NOMO-1 treated with dmso at 0.1 percent for 144 hours (cell line): ENCODE results near the gene ZNF831.

ENCODE experiments used
- DNase-seq: peaks from one replicate; lab custom pipeline; 2025; ENCODE audit not compliant: unreplicated experiment; lab: John Stamatoyannopoulos, UW

ZNF831 gene

GRCh38 chr20:59139998-59140397 is 23.6 kb upstream of the ZNF831 start:
- DNase-seq, result no peak

- DNase-seq, result no peak
Observed at GRCh38 chr20:59141818-59142581, 21.6 kb upstream of the ZNF831 start.

DNA sequence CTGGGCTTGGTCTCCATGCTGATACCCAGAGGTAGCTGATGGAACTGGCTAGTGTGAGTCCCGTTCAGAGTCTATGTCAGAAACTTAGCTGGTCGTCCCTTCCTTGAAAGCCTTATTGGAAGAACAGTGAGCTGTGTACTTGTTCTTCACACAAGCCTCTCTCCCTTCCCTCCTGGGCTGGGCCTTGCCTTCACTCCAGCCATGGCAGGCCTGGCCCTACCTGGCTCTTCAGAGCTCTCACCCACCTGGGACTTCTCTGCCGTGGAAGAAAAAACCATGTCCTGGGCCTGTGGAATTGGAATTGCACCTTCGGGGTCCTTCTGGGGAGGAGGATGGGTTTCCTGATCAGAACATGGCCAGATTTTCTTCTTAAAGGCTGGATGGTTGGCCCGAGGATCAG is 20.3 kb upstream of the ZNF831 start:
- DNase-seq, result no peak

DNA sequence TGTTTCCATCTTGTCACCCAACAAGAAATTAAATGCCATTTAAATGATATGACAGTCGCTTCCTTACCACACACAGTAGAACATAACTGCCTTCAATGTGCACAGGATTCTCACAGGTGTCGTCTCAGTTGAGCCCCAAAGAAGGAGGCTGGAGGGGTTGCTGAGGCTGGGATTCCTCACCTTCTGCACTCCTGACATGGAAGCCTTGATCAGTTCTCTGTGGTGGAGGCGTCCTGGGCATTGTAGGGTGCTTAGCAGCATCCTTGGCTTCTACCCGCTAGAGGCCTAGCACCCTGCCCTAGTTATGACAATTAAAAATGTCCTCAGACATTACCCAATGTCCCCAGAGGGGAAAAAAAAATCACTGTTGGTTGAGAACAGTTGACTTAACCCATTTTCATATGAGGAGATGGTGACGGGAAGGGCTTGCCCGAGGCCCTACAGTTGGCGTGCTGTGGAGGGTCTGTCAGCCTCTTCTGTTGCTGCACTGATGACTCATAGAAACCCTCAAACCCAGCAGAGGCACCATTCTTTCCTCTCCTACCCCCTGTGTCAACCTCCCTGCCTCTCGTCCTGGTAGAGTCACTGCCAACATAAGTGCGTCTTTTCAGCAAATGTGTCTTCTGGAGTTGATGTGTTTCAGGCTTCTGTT is 19.3 kb upstream of the ZNF831 start:
- DNase-seq, result no peak

DNA sequence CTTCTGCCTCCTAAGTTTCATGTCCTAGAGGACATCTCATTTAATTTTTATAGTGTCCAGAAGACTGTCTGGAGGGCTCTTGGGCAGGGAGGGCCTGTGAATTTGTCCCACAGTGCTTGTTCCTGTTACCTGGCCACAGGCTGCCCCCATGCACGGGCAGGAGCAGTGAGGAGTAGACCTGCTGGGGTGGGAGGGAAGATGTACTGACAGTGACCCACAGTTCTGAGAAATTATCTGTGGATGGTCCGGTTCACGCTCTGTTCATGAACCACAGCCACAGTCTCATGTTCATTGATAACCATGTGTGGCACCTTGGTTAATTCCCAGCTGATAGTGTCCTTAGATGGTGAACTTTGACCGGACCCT is 18.8 kb upstream of the ZNF831 start:
- DNase-seq, result no peak

GRCh38 chr20:59145247-59145923 is 18.2 kb upstream of the ZNF831 start:
- DNase-seq, result no peak

- DNase-seq, result no peak
Observed at GRCh38 chr20:59145924-59146779, 17.5 kb upstream of the ZNF831 start.

DNA sequence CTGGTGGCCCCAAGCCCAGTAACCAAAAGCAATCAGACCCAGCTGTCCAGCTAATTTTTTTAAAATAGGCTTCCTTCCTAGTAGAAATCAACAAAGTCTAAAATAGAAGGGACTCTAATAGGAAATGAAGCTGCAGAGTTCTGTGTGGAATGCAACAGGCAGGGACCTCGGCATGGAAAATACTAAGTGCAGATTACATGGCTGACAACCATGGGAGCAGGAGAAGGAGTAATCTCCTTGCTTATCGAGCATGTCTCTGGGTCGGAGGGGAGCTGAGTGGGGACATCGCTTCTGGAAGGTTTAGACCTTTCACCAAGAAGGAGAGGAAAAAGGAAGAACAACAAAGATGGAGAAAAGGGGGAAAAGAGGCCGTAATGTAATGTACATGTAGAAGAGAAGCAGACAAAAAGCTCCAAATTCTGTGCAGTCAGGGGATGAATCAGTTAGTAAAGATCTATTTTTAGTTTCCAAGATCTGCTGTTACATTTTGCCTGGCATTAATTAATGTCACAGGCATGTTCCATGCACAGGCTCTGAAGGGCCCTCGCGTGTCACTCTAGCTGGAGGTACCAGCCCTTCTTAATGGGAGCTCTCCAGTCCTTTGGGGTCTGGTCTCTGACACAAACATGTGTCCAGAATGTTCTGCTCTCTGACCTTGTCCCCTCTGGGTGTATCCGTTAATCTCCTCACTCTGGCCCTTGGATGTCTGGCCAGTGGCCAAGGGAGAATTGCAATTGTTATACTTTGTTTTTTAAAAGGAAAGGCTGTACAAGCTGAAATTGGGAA is 16.6 kb upstream of the ZNF831 start:
- no peak for DNase-seq

GRCh38 chr20:59147586-59147985 is 16.0 kb upstream of the ZNF831 start:
- no peak for DNase-seq

GRCh38 chr20:59148701-59149493 is 14.7 kb upstream of the ZNF831 start:
- no peak for DNase-seq

GRCh38 chr20:59149678-59150504 is 13.7 kb upstream of the ZNF831 start:
- no peak for DNase-seq

- no peak for DNase-seq
Observed at GRCh38 chr20:59150821-59151251, 12.8 kb upstream of the ZNF831 start.

DNA sequence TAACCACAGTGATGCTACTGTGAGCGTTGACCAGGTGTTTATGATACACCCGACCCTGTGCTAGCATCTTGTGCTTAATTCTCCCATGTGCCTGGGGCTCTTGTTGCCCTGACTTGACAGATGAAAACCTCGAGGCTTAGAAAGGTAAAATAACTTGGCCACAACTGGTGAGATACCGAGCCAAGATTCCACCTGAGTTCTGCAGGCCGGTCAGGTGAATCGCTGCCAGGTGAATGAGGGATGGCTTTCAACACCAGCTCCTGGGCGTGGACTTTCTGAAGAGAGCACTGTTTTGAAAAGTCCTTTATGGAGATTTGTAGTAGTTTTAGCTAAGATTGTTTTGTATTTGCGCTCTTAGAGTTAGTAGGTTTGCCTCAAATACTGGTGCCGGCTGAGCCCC is 12.2 kb upstream of the ZNF831 start:
- no peak for DNase-seq

DNA sequence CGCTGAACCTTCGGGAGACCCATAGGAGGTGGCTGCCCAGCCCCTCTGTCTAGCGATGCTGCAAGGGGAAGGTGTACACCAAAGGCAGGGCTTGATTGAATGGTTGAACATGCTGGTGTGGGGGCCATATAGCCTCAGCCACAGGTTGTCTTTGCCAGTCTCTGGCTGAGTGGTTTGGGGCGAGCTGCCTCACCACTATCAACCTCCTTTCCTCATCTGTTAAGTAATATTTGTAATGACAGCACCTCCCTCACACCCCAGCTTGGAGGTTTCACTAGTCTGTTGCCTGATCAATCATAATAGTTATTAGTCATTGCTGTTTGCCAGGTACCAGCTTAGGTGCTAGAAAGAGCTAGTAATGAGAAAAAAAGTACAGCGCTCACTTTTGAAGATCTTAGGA is 11.8 kb upstream of the ZNF831 start:
- no peak for DNase-seq

DNA sequence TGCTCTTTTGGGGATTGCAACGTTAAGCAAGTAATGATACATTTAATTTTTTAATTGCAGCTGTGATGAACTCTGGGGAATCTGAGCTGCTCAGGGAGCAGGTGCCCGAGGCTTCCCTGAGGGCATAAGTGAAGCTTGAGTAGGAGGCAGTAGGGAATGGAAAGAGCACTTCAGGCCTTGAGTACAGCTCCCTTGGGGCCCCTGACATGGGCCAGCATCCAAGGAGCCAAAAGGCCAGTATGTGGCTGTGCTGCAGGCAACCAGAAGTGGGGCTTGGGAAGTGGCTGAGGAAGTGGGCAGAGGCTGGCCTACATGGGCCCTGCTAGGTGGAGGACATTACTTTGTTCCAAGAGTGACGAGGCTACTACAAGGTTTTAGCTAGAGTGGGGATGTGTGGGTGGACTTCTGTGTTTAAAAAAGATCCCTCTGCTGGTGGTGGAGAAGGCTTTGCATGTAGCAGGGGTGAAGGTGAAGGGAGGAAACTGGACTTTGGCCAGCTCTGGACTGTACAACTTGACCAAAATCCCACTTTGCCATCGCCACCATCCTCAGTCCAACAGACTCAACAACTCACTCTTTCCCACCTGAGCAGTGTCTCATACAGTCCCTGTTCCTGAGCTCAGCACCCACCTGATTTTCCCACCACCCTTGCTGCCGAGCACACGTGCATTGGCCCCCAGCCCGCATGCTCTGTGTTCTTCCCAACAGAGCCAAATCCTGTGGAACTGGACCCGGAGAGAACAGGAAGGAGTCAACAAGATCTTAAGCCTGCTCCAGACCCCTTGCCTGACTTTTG is 10.9 kb upstream of the ZNF831 start:
- DNase-seq, result no peak

DNA sequence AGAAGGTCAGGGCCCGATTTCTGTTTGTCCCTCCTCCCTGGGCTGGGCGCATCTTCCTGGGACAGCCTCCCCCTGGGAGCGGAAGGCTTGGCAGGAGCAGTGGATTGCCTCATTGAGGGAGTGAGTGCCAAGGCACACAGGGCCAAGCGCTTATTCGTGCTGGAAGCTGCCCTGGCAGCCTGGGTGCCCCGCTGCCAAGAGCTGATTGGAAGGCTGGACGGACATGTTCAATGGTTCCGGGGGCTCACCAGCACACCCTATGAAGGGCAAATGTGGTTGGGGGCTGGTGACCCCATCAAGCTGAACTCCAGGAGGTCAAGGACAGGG is 10.3 kb upstream of the ZNF831 start:
- no peak for DNase-seq

- DNase-seq, result no peak
Observed at GRCh38 chr20:59153832-59154231, 9.8 kb upstream of the ZNF831 start.

GRCh38 chr20:59154317-59155013 is 9.2 kb upstream of the ZNF831 start:
- DNase-seq, result no peak
